GM12892 (cell line): ENCODE results near the gene IP6K1.
A peak's percentile ranks its signal among the peaks of the same experiment; 100 is the strongest.
"Not testable (repeated sequence)": the region's sequence is repeated elsewhere in the genome, so short reads cannot be mapped to it uniquely, and the experiment has no call there.

ENCODE experiments used
- DNase-seq: peaks from one replicate; pipeline ENCODE4 v3.0.0; 2011; ENCODE audit not compliant: insufficient read length
- FAIRE-seq: peaks from 2 replicates; lab custom pipeline; 2011; peaks lifted over from hg19 to GRCh38; lab: Jason Lieb, UNC
- POLR2A ChIP-seq: IDR thresholded peaks from 2 replicates; pipeline ENCODE4 v1.6.1; 2011; ENCODE audit warnings: low read depth, low read length, control low read depth
- POLR2AphosphoS5 ChIP-seq: IDR thresholded peaks from 2 replicates; pipeline ENCODE4 v1.6.1; 2011; ENCODE audit warnings: low read depth, low read length, control low read depth
- TAF1 ChIP-seq: IDR thresholded peaks from 2 replicates; pipeline ENCODE4 v1.6.1; 2011; ENCODE audit warnings: low read depth, mild to moderate bottlenecking, control low read depth, low read length, borderline replicate concordance

Gene IP6K1

DNA sequence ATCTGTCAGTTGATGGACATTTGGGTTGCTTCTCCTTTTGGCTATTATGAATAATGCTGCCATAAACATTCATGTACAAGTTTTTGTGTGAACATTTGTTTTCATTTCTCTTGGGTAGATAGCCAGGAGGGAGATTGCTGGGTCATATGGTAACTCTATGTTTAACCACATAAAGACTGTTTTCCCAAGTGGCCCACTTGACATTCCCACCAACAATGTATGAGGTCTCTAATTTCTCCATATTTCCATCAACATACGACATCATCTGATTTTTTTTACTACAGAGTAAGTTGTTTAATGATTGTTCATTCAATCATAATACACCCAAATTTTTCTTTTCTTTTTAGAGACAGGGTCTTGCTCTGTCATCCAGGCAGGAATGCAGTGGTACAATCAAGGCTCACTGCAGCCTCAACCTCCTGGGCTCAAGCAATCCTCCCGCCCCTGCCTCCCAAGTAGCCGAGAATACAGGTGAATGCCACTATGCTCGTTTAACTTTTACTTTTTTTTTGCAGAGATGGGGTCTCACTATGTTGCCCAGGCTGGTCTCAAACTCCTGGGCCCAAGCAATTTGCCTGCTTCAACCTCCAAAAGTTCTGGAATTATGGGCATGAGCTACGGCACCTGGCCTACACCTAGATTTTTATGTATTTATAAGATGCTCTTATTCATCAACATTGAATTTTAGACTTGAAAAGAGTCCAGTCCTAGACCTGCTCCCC is 6.8 kb downstream of the IP6K1 start:
- FAIRE-seq (no peak), DNase-seq (no peak)
- TF ChIP-seq POLR2AphosphoS5 = no peak
- no peak for TF ChIP-seq TAF1
- no peak for TF ChIP-seq POLR2A

DNA sequence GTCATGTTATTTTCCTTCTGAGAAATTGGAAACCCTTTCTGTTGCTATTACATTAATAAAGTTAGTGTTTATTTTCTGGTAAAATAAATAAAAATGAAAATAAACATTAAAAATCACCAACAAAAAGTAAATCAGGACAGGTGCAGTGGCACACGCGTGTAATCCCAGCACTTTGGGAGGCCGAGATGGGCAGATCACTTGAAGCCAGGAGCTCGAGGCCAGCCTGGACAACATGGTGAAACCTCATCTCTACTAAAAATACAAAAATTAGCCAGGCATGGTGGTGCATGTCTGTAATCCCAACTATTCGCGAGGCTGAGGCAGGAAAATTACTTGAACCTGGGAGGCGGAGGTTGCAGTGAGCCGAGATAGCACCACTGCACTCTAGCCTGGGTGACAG is 10.2 kb downstream of the IP6K1 start:
- not testable (repeated sequence) for FAIRE-seq

GRCh38 chr3:49775538-49775937 is 10.8 kb downstream of the IP6K1 start:
- DNase-seq (no peak), FAIRE-seq (no peak)
- TF ChIP-seq POLR2AphosphoS5 (no peak), TAF1 (no peak), POLR2A (no peak)

More for the DNA sequence above, 10.2 kb downstream of the IP6K1 start:
- not testable (repeated sequence) for DNase-seq

- DNase-seq (no peak), FAIRE-seq (no peak)
- TF ChIP-seq TAF1 (no peak), POLR2A (no peak), POLR2AphosphoS5 (no peak)
These were observed 13.6 kb downstream of the IP6K1 start for GRCh38 chr3:49772703-49773102.

DNA sequence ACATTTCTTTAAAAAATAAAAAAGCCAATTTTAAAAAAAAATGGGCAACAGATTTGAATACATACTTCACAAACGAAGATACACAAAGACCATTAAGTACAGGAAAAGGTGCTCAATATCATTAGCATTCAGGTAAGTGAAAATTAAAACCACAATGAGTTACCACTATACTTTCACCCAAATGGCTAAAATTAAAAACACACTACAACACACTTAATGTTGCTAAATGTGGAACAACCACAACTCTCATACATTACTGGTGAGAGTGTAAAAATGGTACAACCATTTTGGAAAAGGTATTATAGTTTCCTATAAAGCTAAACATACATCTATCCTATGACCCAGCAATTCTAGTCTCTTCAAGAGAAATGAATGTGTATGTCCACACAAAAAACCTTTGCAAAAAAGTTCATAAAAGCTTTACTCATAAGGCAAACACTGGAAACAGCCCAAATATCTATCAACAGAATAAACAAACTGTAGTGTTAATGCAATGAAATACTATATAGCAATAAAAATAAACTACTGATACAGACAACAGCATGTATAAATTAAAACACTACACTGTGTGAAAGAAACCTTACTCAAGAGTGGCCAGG is 14.9 kb downstream of the IP6K1 start:
- FAIRE-seq (peak; percentile 5), DNase-seq (no peak)
- TF ChIP-seq POLR2A (no peak), TAF1 (no peak), POLR2AphosphoS5 (no peak)

DNA sequence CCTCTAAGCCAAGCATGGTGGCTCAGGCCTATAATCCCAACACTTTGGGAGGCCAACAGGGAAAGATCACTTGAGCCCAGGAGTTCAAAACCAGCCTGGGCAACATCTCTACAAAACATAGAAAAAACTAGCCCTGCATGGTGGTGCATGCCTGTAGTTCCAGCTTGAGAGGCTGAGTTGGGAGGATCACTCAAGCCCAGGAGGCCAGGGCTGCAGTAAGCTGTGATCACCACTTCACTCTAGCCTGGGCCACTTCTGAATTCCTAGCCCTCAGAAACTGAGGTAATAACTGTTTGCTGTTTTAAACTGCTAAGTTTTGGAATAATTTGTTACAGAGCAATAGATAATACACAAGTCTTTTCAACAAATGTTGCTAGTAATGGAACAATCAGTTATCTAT is 16.4 kb downstream of the IP6K1 start:
- no peak for FAIRE-seq
- no peak for DNase-seq
- no peak for TF ChIP-seq POLR2A
- no peak for TF ChIP-seq POLR2AphosphoS5
- TF ChIP-seq TAF1 = no peak

- no peak for DNase-seq
- TF ChIP-seq POLR2A (no peak), TAF1 (no peak), POLR2AphosphoS5 (no peak)
- FAIRE-seq = no peak
These were observed 16.9 kb downstream of the IP6K1 start for GRCh38 chr3:49769286-49769915.

GRCh38 chr3:49763981-49764380 is 22.4 kb downstream of the IP6K1 start:
- FAIRE-seq (no peak), DNase-seq (no peak)
- no peak for TF ChIP-seq TAF1
- no peak for TF ChIP-seq POLR2A
- no peak for TF ChIP-seq POLR2AphosphoS5

DNA sequence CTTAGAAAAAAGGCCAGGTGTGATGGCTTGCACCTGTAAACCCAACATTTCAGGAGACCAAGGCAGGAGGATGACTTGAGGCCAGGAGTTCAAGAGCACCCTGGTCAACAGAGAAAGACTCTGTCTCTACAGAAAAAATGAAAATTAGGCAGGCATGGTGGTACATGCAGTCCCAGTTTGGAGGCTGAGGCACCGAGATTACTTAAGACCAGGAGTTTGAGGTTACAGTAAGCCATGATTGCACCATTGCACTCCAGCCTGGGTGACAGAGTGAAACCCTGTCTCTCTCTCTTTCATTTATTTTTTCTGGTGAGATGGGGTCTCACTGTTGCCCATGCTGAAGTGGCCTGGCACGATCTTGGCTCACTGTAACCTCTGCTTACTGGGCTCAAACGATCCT is 24.7 kb downstream of the IP6K1 start:
- DNase-seq (no peak), FAIRE-seq (no peak)
- no peak for TF ChIP-seq POLR2A
- TF ChIP-seq TAF1 = no peak
- TF ChIP-seq POLR2AphosphoS5 = no peak

- DNase-seq = no peak
- TF ChIP-seq POLR2AphosphoS5 (no peak), TAF1 (no peak), POLR2A (no peak)
- no peak for FAIRE-seq
These were observed 27.1 kb downstream of the IP6K1 start for GRCh38 chr3:49759226-49759625.

DNA sequence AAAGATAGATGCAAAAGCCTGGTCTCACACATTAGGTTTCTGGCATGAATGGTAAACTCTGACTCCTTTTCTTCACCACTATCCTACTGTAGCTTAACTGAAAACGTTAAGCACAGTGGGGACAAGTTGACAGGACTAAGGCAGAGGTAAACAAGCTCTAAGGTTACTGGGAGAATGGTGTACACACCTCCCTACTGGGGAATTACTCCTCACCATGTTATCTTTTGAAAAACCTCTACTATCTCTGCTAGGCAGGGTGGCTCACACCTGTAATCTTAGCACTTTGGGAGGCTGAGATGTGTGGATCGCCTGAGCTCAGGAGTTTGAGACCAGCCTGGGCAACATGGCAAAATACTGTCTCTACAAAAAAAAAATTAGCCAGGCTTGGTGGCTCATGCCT is 29.1 kb downstream of the IP6K1 start:
- no peak for FAIRE-seq
- no peak for DNase-seq
- TF ChIP-seq TAF1 (no peak), POLR2A (no peak), POLR2AphosphoS5 (no peak)

GRCh38 chr3:49756036-49756435 is 30.3 kb downstream of the IP6K1 start:
- TF ChIP-seq POLR2AphosphoS5 (no peak), TAF1 (no peak), POLR2A (no peak)
- no peak for FAIRE-seq
- no peak for DNase-seq

DNA sequence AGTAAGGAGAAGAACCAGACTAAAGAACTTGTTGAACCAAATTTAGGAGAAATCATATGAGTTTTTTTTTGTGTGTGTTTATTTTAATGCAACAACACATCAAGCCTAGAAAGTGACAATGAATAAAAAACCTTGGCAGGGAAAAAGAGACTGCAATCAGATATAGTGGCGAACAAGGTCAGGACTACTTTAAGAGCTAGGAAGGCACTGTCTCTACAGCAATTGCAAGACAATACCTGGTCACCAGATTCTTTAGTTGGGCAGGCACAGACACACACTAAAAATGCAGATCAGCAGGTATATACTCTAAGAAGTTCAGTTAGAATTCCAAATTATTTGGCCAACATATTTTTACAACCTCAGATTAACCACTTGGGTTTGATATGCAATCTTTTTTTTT is 31.8 kb downstream of the IP6K1 start:
- FAIRE-seq = peak; percentile 24
- no peak for TF ChIP-seq TAF1
- no peak for TF ChIP-seq POLR2A
- no peak for TF ChIP-seq POLR2AphosphoS5
- no peak for DNase-seq
